Neural cell (in vitro differentiated cells): ENCODE results near the gene IL17D. TPM values are rescaled to one million over a fixed set of nuclear protein-coding genes. Genes with fewer than 3 reads are reported as not detected.
A peak's percentile ranks its signal among the peaks of the same experiment; 100 is the strongest.

ENCODE experiments used
- H2AFZ ChIP-seq: fragments of 200-600, 300-800 bp; sonication (generic), shearing (Covaris generic); 2 replicates; pipeline ENCODE4 v1.6.0; 2014; ENCODE audit warnings: low read depth, mild to moderate bottlenecking, antibody characterized with exemption, low read length, moderate library complexity
- H3F3A ChIP-seq: fragments of 200-600 bp; shearing (Covaris generic); 2 replicates; pipeline ENCODE4 v1.6.1; 2016; ENCODE audit warnings: mild to moderate bottlenecking, moderate library complexity, mixed read lengths, antibody characterized with exemption, low read length; ENCODE audit not compliant: insufficient read depth, poor library complexity, severe bottlenecking
- H3K27ac ChIP-seq: fragments of 200-600, 300-800 bp; sonication (generic), shearing (Covaris generic); 2 replicates; pipeline ENCODE4 v1.5.1; 2014; ENCODE audit warnings: mild to moderate bottlenecking, low read length, moderate library complexity
- H3K27me3 ChIP-seq: fragments of 300-800, 200-600 bp; sonication (generic), shearing (Covaris generic); 2 replicates; pipeline ENCODE4 v1.6.0; 2014; ENCODE audit warnings: mild to moderate bottlenecking, low read depth, low read length, moderate library complexity; ENCODE audit not compliant: insufficient read depth
- H3K36me3 ChIP-seq: fragments of 300-800, 200-600 bp; sonication (generic), shearing (Covaris generic); 2 replicates; pipeline ENCODE4 v1.5.1; 2014; ENCODE audit warnings: mild to moderate bottlenecking, antibody characterized with exemption, low read length, moderate library complexity; ENCODE audit not compliant: insufficient read depth
- H3K4me2 ChIP-seq: fragments of 300-800, 200-600 bp; sonication (generic), shearing (Covaris generic); 2 replicates; pipeline ENCODE4 v1.6.0; 2014; ENCODE audit warnings: mild to moderate bottlenecking, low read length
- H3K4me3 ChIP-seq: fragments of 300-800, 200-600 bp; sonication (generic), shearing (Covaris generic); 2 replicates; pipeline ENCODE4 v1.5.1; 2014; ENCODE audit warnings: mild to moderate bottlenecking, low read length, moderate library complexity
- H3K79me2 ChIP-seq: fragments of 200-600 bp; shearing (Covaris generic); replicated peaks from 2 replicates; pipeline ENCODE4 v1.6.0; 2014; ENCODE audit warnings: mild to moderate bottlenecking, low read length, moderate library complexity; ENCODE audit not compliant: insufficient read depth
- H3K9ac ChIP-seq: fragments of 300-800, 200-600 bp; sonication (generic), shearing (Covaris generic); 2 replicates; pipeline ENCODE4 v1.6.1; 2016; ENCODE audit warnings: mild to moderate bottlenecking, low read length, mixed read lengths
- H3K9me2 ChIP-seq: fragments of 200-600 bp; shearing (Covaris generic); 2 replicates; pipeline ENCODE4 v1.6.1; 2016; ENCODE audit warnings: mild to moderate bottlenecking, low read length, mixed read lengths; ENCODE audit not compliant: insufficient read depth
- H3K9me3 ChIP-seq: fragments of 200-600, 300-800 bp; sonication (generic), shearing (Covaris generic); 2 replicates; pipeline ENCODE4 v1.6.1; 2016; ENCODE audit warnings: mild to moderate bottlenecking, mixed run types, low read length, moderate library complexity, mixed read lengths
- H4K20me1 ChIP-seq: fragments of 200-600 bp; shearing (Covaris generic); 2 replicates; pipeline ENCODE4 v1.6.1; 2016; ENCODE audit warnings: mild to moderate bottlenecking, mixed run types; ENCODE audit not compliant: insufficient read depth
- CTCF ChIP-seq: fragments of 450-650 bp; IDR thresholded peaks from 2 replicates; pipeline ENCODE4 v1.5.1; 2014; ENCODE audit warnings: antibody characterized with exemption, mild to moderate bottlenecking, moderate library complexity; ENCODE audit not compliant: poor library complexity, severe bottlenecking
- EP300 ChIP-seq: fragments of 450-650 bp; conservative IDR thresholded peaks from 2 replicates; pipeline ENCODE4 v1.6.1; 2014; ENCODE audit warnings: antibody characterized with exemption, mild to moderate bottlenecking, moderate library complexity; ENCODE audit not compliant: poor library complexity, severe bottlenecking
- EZH2 ChIP-seq: fragments of 200-600, 300-800 bp; shearing (Covaris generic), sonication (generic); IDR thresholded peaks from 2 replicates; pipeline ENCODE4 v1.6.1; 2014; ENCODE audit warnings: antibody characterized with exemption, low read length, borderline replicate concordance, mild to moderate bottlenecking; ENCODE audit not compliant: insufficient read depth, poor library complexity, severe bottlenecking
- MXI1 ChIP-seq: fragments of 450-650 bp; conservative IDR thresholded peaks from 2 replicates; pipeline ENCODE4 v1.6.1; 2014; ENCODE audit warnings: antibody characterized with exemption, mild to moderate bottlenecking; ENCODE audit not compliant: poor library complexity, severe bottlenecking
- POLR2AphosphoS5 ChIP-seq: IDR thresholded peaks from 2 replicates; pipeline ENCODE4 v1.6.1; 2012
- RAD21 ChIP-seq: fragments of 450-650 bp; conservative IDR thresholded peaks from 2 replicates; pipeline ENCODE4 v1.6.1; 2014; ENCODE audit warnings: antibody characterized with exemption, mild to moderate bottlenecking, moderate library complexity
- REST ChIP-seq: IDR thresholded peaks from 2 replicates; pipeline ENCODE4 v1.6.1; 2012; ENCODE audit warnings: borderline replicate concordance
- SMC3 ChIP-seq: fragments of 450-650 bp; conservative IDR thresholded peaks from 2 replicates; pipeline ENCODE4 v1.6.1; 2014; ENCODE audit warnings: antibody characterized with exemption, mild to moderate bottlenecking, moderate library complexity; ENCODE audit not compliant: poor library complexity
- TAF1 ChIP-seq: IDR thresholded peaks from 2 replicates; pipeline ENCODE4 v1.6.1; 2012; ENCODE audit warnings: low read depth
- polyA plus RNA-seq: library from polyadenylated mRNA; depleted of rRNA; stranded (reverse); fragments of >200 nt; gene quantifications from 2 replicates; pipeline ENCODE4 v1.2.3, GENCODE V29; 2014

IL17D gene
- polyA plus RNA-seq, 1 donor from 2014 or later, result 14.5 TPM

- Histone ChIP-seq H3K9me2 (no peaks in the 10 kb centered on the region), H4K20me1 (no peaks in the 10 kb centered on the region), H3K4me2 (no peak overlapping the region), H3K9me3 (no peaks in the 10 kb centered on the region), H3K9ac (no peak overlapping the region), H3K79me2 (no peaks in the 10 kb centered on the region), H3K27me3 (peaks cover 8% of the 10 kb centered on the region), H3K36me3 (no peaks in the 10 kb centered on the region), H2AFZ (no peak overlapping the region), H3F3A (no peaks in the 10 kb centered on the region), H3K4me3 (peak overlapping the region; percentile 37), H3K27ac (no peak overlapping the region)
- TF ChIP-seq EZH2, result no peak
- TF ChIP-seq POLR2AphosphoS5, result no peak
- no peak for TF ChIP-seq EP300
- no peak for TF ChIP-seq RAD21
These were observed 18.2 kb downstream of the IL17D start for GRCh38 chr13:20721454-20722357.

- Histone ChIP-seq H3K79me2 (no peaks in the 10 kb centered on the region), H3K4me2 (no peak overlapping the region), H3K27ac (no peak overlapping the region), H3K9me2 (no peaks in the 10 kb centered on the region), H3K4me3 (no peak overlapping the region), H3K9ac (no peak overlapping the region), H3K36me3 (no peaks in the 10 kb centered on the region), H3K9me3 (no peaks in the 10 kb centered on the region), H4K20me1 (no peaks in the 10 kb centered on the region), H3F3A (no peaks in the 10 kb centered on the region), H2AFZ (no peak overlapping the region), H3K27me3 (no peaks in the 10 kb centered on the region)
- no peak for TF ChIP-seq EP300
- TF ChIP-seq MXI1, result no peak
- no peak for TF ChIP-seq CTCF
- TF ChIP-seq REST, result no peak
- no peak for TF ChIP-seq RAD21
- TF ChIP-seq POLR2AphosphoS5, result no peak
- TF ChIP-seq TAF1, result no peak
- TF ChIP-seq SMC3, result no peak
- no peak for TF ChIP-seq EZH2
These were observed 24.4 kb downstream of the IL17D start for GRCh38 chr13:20727856-20728255.
